ENCODE results near the gene KDM5D.

KDM5D gene

DNA sequence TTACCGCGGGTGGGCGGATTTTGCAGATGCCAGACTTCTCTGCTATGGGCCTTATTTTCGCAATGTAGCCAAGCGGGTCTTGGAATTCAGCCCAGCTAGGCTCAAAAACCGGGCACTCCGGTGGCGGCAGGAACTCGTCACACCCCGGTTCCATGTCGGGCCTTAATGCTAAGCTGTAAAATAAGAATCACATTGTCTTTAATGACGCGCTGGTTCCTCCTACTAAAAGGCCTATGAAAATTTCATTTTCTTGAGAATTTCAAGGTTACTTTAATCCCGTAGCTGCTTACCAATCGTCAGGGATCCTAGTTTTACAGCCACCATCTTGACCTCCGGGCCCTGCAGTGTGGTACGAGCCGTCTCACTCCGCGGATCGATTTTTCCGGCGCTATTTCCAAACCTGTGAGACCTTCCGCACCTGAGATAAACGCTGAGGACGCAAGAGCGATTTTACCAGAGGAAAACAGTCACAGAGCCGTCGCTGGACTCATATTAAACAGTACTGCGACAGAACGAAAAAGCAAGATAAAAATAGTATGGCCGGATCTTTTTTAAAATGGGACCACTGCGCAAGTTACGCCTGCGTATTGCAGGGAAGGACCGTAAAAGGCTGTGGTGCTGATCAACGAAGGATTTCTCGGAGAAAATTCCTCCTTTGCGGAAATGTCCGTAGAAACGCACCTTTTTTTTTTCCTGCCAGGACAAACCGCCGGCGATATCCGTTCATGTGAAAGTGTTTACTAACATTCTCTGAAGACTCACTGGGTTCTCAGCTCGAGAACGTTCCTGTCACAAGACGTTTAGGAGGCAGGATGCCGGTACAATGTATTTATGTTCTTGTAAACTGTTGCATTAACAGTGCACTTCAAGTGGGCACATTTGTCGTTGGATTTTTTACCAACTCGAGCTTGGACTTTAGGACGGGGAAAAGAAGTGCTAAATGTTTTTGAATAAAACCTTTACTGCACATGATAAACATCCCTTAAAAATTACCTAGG lies at the start of gene KDM5D:
Gene KDM5D, minus strand, starts transcription at position 346 of the 998 bp plus-strand sequence. Its CDS starts 192 bp downstream, at position 154.
- DNase-seq (ENCODE audit: low spot score), result peak; percentile 49

DNA sequence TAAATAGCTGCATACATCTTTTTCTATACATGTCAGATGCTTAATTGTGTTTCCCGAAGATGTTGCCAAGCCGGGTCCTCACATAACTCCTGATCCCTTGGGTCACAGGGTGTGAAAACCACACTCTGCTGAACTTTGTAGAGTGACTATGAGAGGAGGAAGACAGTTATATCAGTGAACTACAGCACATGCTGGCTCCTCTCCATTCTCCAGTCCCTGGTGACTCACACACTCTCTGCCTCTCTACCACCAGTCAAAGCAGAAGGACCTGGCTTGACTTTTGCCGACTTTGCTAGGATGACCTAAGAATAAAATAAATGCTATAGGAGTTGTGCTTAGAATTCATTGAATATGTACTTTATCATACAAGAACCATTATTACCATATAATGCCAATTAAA lies 23.8 kb upstream of the KDM5D start:
- no peak for DNase-seq (ENCODE audit: low spot score)

DNA sequence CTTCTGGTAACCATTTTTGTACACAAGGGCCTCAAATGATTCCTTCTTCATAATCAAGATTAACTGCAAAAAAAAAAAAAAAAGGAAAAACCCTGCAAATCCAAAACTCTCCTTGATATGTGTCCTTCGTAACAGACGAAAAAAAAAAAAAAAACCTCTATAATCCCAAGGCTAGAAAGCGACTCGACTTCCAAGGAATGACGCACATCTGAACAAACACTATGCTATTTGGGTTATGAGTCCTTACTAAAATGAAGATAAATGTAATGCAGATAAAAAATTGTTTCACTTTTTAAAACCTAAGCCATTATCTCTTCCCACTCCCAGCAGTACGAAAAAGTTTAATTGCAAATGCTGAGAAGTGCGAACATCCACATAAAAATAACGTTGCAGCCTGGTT lies 1.2 kb downstream of the KDM5D start:
- DNase-seq (ENCODE audit: low spot score), result no peak

DNA sequence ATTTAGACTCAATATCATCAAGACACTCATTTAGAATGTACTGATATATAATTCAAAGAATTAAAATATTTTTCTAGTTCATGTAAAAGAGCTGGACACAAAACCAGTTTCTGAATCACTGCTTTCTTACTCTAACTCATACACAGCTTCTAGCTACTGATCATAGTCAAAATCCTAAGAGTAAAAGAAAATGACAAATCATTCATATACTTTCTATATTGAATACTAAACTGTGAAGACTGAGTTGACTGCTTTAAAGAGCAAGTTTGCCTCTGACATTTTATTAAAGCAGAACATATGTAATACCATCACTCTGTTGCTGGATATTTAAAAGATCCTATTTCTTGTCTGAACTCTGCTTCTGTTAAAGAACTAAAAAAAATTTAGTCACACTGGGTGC lies 2.4 kb downstream of the KDM5D start:
- no peak for DNase-seq (ENCODE audit: low spot score)

DNA sequence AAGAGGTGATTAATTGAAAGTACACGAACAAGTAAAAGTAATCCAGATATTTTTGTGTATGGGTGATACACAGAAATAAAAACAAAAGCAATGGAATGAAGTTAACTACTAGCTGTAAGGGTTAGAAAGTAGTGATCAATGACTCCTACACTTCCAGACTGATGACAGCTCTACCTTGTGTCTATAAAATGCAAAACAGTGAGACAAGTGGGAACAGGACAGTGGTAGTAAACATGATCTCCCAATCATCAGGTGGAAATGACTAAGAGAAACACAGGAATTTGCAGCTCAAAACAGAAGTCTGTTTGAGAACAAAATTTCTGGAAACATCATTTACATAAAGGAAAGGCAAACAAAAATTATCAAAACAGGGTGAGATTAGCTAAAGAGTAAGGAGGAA lies 10.1 kb downstream of the KDM5D start:
- DNase-seq (ENCODE audit: low spot score), result no peak

DNA sequence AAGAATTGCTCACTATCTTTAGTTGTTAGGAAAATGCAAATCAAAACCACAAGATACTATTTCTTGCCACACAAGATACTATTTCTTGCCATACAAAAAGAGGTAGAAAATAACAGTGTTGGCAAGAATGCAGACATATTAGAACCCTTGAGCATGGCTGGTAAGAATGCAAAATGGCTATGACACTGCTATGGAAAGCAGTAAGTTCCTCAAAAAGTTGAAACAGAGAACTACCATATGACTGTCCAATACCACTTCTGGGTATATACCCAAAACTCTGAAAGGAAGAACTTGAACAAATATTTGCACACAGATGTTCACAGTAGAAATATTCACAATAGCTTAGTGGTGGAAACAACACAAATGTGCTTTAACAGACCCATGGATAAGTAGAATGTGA lies 26.6 kb downstream of the KDM5D start:
- no peak for DNase-seq (ENCODE audit: low spot score)

DNA sequence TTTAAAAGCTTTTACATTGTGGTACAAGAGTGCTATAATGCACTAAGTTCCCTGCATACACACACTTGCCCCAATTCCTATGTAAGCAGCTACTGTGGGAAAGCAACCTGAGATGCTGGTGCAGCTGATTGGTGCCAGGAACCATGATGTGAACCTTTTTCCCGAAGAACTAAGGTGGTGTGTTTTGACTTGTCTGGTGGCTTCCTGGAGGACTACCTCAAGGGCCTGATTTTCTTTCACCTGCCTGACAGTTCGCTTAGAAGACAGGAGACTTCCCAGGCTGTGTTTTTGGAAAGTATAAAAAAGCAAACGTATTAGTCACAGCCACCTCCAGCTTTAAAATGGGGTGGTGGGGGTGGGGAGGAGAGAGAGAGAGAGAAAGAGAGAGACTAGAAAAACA lies 27.4 kb downstream of the KDM5D start:
- DNase-seq (ENCODE audit: low spot score), result no peak

DNA sequence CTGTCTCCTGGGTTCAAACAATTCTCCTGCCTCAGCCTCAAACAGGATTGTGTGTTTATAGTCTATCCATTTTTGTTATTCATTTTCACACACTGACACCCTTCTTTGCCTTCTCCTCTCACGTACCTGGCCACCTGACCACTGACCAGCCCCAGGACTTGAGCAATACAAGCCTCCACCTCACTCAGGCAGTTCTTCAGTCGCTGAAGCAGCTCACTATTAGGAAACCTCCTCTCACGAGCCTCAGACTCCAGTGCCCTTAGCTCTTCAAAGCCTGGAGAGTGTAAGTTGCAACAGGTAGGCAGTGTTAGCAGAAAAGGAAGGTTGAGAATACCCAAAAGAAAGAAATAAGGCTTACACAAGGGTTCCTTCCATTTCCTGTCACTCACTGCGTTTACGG lies 29.3 kb downstream of the KDM5D start:
- no peak for DNase-seq (ENCODE audit: low spot score)

DNA sequence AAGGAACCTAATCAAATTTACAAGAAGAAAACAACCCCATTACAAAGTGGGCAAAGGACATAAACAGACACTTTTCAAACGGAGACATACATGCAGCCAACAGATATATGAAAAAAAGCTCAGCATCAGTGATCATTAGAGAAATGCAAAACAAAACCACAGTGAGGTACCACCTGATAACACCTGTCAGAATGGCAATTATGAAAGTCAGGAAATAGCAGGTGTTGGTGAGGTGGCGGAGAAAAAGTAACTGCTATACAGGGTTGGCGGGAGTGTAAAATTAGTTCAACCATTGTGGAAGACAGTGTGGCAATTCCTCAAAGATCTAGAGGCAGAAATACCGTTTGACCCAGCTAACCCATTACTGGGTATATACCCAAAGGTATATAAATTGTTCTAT lies 31.1 kb downstream of the KDM5D start:
- DNase-seq (ENCODE audit: low spot score), result no peak

DNA sequence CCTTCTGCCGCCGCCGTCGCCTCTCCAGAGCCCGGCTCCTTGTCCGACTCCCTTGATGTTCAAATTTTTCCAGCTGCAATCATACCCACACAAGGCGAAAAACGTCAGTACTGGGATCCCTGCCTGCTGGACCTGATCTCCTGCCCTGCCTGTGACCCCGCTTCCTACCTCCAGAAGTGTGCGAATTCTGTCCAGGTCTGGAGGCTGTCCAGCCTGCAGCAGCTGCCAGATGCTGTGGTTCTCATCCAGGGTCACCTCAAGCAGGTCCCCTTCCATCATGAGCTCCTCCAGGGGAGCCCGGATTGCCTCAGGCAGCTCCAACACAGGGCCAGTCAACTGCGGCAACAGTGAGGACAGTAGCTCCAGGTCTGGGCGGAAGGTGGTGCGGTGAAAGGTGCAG lies 38.3 kb downstream of the KDM5D start:
- no peak for DNase-seq (ENCODE audit: low spot score)

DNA sequence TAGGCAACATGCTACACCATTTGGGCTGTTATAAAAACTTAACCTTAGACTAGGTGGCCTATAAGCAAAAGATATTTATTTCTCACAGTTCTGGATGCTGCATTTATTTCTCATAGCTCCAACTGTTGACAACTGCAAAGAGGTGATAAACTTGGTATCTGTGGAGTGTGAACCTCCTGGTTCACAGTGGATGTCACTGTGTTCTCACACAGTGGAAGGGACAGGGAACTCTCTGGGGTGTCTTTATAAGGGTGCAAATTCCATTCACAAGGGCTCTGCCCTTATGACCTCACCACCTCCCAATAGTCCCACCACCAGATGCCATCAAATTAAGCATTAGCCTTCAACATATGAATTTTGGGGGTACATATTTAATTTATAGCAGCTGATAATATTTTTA lies 46.0 kb downstream of the KDM5D start:
- no peak for DNase-seq (ENCODE audit: low spot score)

DNA sequence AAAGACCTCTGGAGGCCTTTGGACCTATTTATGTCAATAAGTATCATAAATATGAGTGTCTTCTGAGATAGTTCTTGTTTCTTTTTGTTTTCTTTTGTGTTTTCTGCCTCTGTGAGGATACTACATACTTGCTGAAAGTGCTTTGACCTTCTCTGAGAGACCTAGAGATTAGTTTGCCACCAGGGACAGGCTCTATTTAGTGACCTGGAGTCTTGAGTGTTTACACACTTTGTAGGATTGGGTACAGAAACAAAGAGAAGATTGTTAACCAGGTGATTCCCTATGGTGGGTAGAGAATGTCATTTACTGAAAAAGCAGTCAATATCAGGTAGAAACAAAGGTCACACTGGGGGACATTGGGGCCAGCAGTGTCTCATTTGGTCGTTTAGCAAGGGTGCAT lies 63.7 kb downstream of the KDM5D start:
- DNase-seq (ENCODE audit: low spot score), result no peak

All from iPS-NIHi11 (cell line).